Astrocyte (in vitro differentiated cells and primary cell): Measurements from ENCODE around the gene OBI1. TPM values are rescaled to one million over a fixed set of nuclear protein-coding genes. Genes with fewer than 3 reads are reported as not detected.

Experiments
- DNase-seq: peaks from one replicate; pipeline ENCODE4 v3.0.0-alpha.2; 2010; ENCODE audit warnings: low read depth
- FAIRE-seq: peaks from 2 replicates; lab custom pipeline; 2011; peaks lifted over from hg19 to GRCh38; lab: Jason Lieb, UNC
- H2AFZ ChIP-seq: 2 replicates; pipeline ENCODE4 v1.6.0; 2012; ENCODE audit warnings: low read depth, low read length, inconsistent platforms
- H3K27ac ChIP-seq: 2 replicates; pipeline ENCODE4 v1.5.1; 2011; ENCODE audit warnings: low read depth, low read length, inconsistent platforms
- H3K27me3 ChIP-seq: 2 replicates; pipeline ENCODE4 v1.6.0; 2011; ENCODE audit warnings: low read length, inconsistent platforms; ENCODE audit not compliant: insufficient read depth
- H3K36me3 ChIP-seq: 2 replicates; pipeline ENCODE4 v1.5.1; 2011; ENCODE audit warnings: low read length, inconsistent platforms; ENCODE audit not compliant: insufficient read depth
- H3K4me1 ChIP-seq: 2 replicates; pipeline ENCODE4 v1.5.1; 2011; ENCODE audit warnings: low read length, inconsistent platforms; ENCODE audit not compliant: insufficient read depth
- H3K4me2 ChIP-seq: 2 replicates; pipeline ENCODE4 v1.6.0; 2012; ENCODE audit warnings: low read length, inconsistent platforms
- H3K4me3 ChIP-seq: 2 replicates; pipeline ENCODE4 v1.5.1; 2011; ENCODE audit warnings: low read depth, mild to moderate bottlenecking, low read length, inconsistent platforms; ENCODE audit not compliant: insufficient read depth
- H3K79me2 ChIP-seq: 2 replicates; pipeline ENCODE4 v1.6.0; 2012; ENCODE audit warnings: mild to moderate bottlenecking, low read length, inconsistent platforms; ENCODE audit not compliant: insufficient read depth
- H3K9ac ChIP-seq: 2 replicates; pipeline ENCODE4 v1.6.0; 2012; ENCODE audit warnings: mild to moderate bottlenecking, low read length, inconsistent platforms
- H3K9me3 ChIP-seq: 2 replicates; pipeline ENCODE4 v1.5.1; 2012; ENCODE audit warnings: low read depth, mild to moderate bottlenecking, low read length, inconsistent platforms; ENCODE audit not compliant: insufficient read depth
- H4K20me1 ChIP-seq: 2 replicates; pipeline ENCODE4 v1.6.0; 2012; ENCODE audit warnings: low read length, inconsistent platforms; ENCODE audit not compliant: insufficient read depth
- H3K27ac Mint-ChIP-seq: one replicate; pipeline ENCODE4 v1.8.0; 2021; ENCODE audit warnings: mild to moderate bottlenecking, mixed read lengths; ENCODE audit not compliant: unreplicated experiment
- H3K27me3 Mint-ChIP-seq: one replicate; pipeline ENCODE4 v1.8.0; 2021; ENCODE audit warnings: low read depth, mixed read lengths; ENCODE audit not compliant: unreplicated experiment
- H3K36me3 Mint-ChIP-seq: one replicate; pipeline ENCODE4 v1.8.0; 2021; ENCODE audit warnings: low read depth, mixed read lengths; ENCODE audit not compliant: unreplicated experiment
- H3K4me1 Mint-ChIP-seq: one replicate; pipeline ENCODE4 v1.8.0; 2021; ENCODE audit warnings: low read depth, mixed read lengths; ENCODE audit not compliant: unreplicated experiment
- H3K4me3 Mint-ChIP-seq: one replicate; pipeline ENCODE4 v1.8.0; 2021; ENCODE audit warnings: mild to moderate bottlenecking, moderate library complexity, mixed read lengths; ENCODE audit not compliant: unreplicated experiment
- H3K9me3 Mint-ChIP-seq: one replicate; pipeline ENCODE4 v1.8.0; 2021; ENCODE audit warnings: mild to moderate bottlenecking, mixed read lengths; ENCODE audit not compliant: unreplicated experiment
- CTCF ChIP-seq: IDR thresholded peaks from 2 replicates; pipeline ENCODE4 v1.5.1; 2011; ENCODE audit warnings: low read depth, mild to moderate bottlenecking, inconsistent platforms, low read length, moderate library complexity; ENCODE audit not compliant: insufficient read depth
- EZH2 ChIP-seq: IDR thresholded peaks from 2 replicates; pipeline ENCODE4 v1.6.1; 2012; ENCODE audit warnings: mild to moderate bottlenecking, low read length, inconsistent platforms; ENCODE audit not compliant: insufficient read depth
- total RNA-seq: library from RNA; stranded (reverse); gene quantifications from 2 replicates; pipeline ENCODE4 v1.2.1, GENCODE V29; 2021

Gene OBI1
- total RNA-seq, 1 donor from 2014 or later, result 13.2 TPM

GRCh38 chr13:78660495-78660857, 1.5 kb upstream of the OBI1 start:
- no peak overlapping the region for H3K27ac Mint-ChIP-seq
- no peaks in the 10 kb centered on the region for H3K27me3 Mint-ChIP-seq
- Histone ChIP-seq H3K4me1 (peaks cover 12% of the 10 kb centered on the region), H3K9ac (no peak overlapping the region), H3K27ac (no peak overlapping the region), H3K9me3 (no peaks in the 10 kb centered on the region), H3K36me3 (no peaks in the 10 kb centered on the region), H2AFZ (peak overlapping the region; percentile 100), H3K4me2 (peak overlapping the region; percentile 96), H3K27me3 (no peaks in the 10 kb centered on the region), H4K20me1 (peaks cover 7% of the 10 kb centered on the region), H3K79me2 (peaks cover 35% of the 10 kb centered on the region), H3K4me3 (no peak overlapping the region)
- no peaks in the 10 kb centered on the region for H3K9me3 Mint-ChIP-seq
- DNase-seq (no peak), FAIRE-seq (no peak)
- H3K4me3 Mint-ChIP-seq, result no peak overlapping the region
- TF ChIP-seq EZH2 (no peak), CTCF (no peak)
- H3K36me3 Mint-ChIP-seq, result no peaks in the 10 kb centered on the region
- H3K4me1 Mint-ChIP-seq, result peaks cover 10% of the 10 kb centered on the region

GRCh38 chr13:78659732-78660494, 958 bp upstream of the OBI1 start:
- peaks cover 12% of the 10 kb centered on the region for H4K20me1 ChIP-seq
- DNase-seq (no peak), FAIRE-seq (no peak)
- Mint-ChIP-seq H3K4me3 (peak overlapping the region; percentile 98), H3K9me3 (no peaks in the 10 kb centered on the region), H3K4me1 (peaks cover 10% of the 10 kb centered on the region), H3K27ac (peak overlapping the region; percentile 54), H3K36me3 (no peaks in the 10 kb centered on the region), H3K27me3 (no peaks in the 10 kb centered on the region)
- no peak overlapping the region for H3K27ac ChIP-seq
- H3K4me3 ChIP-seq, result peak overlapping the region; percentile 94
- H3K36me3 ChIP-seq, result no peaks in the 10 kb centered on the region
- H3K79me2 ChIP-seq, result peaks cover 41% of the 10 kb centered on the region
- H3K27me3 ChIP-seq, result no peaks in the 10 kb centered on the region
- peak overlapping the region; percentile 100 for H2AFZ ChIP-seq
- peaks cover 12% of the 10 kb centered on the region for H3K4me1 ChIP-seq
- no peak for TF ChIP-seq EZH2
- TF ChIP-seq CTCF, result no peak
- H3K9ac ChIP-seq, result peak overlapping the region; percentile 97
- no peaks in the 10 kb centered on the region for H3K9me3 ChIP-seq
- H3K4me2 ChIP-seq, result peak overlapping the region; percentile 96

GRCh38 chr13:78659450-78659730, 435 bp upstream of the OBI1 start:
- Histone ChIP-seq H3K27me3 (no peaks in the 10 kb centered on the region), H3K9ac (peak overlapping the region; percentile 97), H3K4me2 (peak overlapping the region; percentile 96), H3K36me3 (no peaks in the 10 kb centered on the region), H3K4me1 (peaks cover 12% of the 10 kb centered on the region), H3K4me3 (peak overlapping the region; percentile 94), H3K79me2 (peaks cover 46% of the 10 kb centered on the region), H3K9me3 (no peaks in the 10 kb centered on the region), H2AFZ (peak overlapping the region; percentile 100), H3K27ac (peak overlapping the region; percentile 84), H4K20me1 (peaks cover 15% of the 10 kb centered on the region)
- Mint-ChIP-seq H3K4me3 (peak overlapping the region; percentile 98), H3K9me3 (no peaks in the 10 kb centered on the region), H3K27me3 (no peaks in the 10 kb centered on the region), H3K4me1 (peaks cover 10% of the 10 kb centered on the region), H3K27ac (peak overlapping the region; percentile 54), H3K36me3 (no peaks in the 10 kb centered on the region)
- no peak for TF ChIP-seq CTCF
- no peak for TF ChIP-seq EZH2
- FAIRE-seq, result peak; percentile 66
- DNase-seq, result no peak
